IMR-90 (cell line): ENCODE data around the gene IGBP1. TPM values are rescaled to one million over a fixed set of nuclear protein-coding genes. Genes with fewer than 3 reads are reported as not detected.

Source experiments
- ATAC-seq: fragments of 200-7000 bp; cut with Tn5 transposase; 2 replicates; pipeline ENCODE4 v1.9.1; 2020; ENCODE audit warnings: low read depth, mild to moderate bottlenecking, moderate library complexity
- BruUV-seq: library from RNA; stranded (reverse); fragments of 400-500 nt; replicated peaks from 2 replicates; lab custom pipeline; 2021; lab: Mats Ljungman, UMichigan
- CTCF ChIA-PET: fragments of 300-600 bp; formaldehyde crosslinking; extraction: SDS; loops from one replicate; lab custom pipeline; 2021; ENCODE audit warnings: antibody characterized with exemption; lab: Yijun Ruan, JAX
- POLR2A ChIA-PET: fragments of 300-600 bp; sonication (Branson Sonifier 250); formaldehyde crosslinking; loops from one replicate; lab custom pipeline; 2022; ENCODE audit warnings: antibody characterized with exemption; ENCODE audit not compliant: unreplicated experiment; lab: Charles Lee
- DNase-seq: peaks from one replicate; pipeline ENCODE4 v3.0.0; 2013
- H2AFZ ChIP-seq: replicated peaks from 2 replicates; pipeline ENCODE3; 2013; ENCODE audit warnings: low read length, mild to moderate bottlenecking; ENCODE audit not compliant: poor library complexity
- H2AK5ac ChIP-seq: 2 replicates; pipeline ENCODE4 v1.6.1; 2013; ENCODE audit warnings: low read depth, low read length, inconsistent platforms
- H2AK9ac ChIP-seq: replicated peaks from 2 replicates; pipeline ENCODE3; 2013; ENCODE audit warnings: mild to moderate bottlenecking, low read depth, low read length, moderate library complexity; ENCODE audit not compliant: poor library complexity
- H2BK120ac ChIP-seq: 2 replicates; pipeline ENCODE4 v1.6.1; 2013; ENCODE audit warnings: low read depth, low read length, inconsistent platforms
- H2BK15ac ChIP-seq: 3 replicates; pipeline ENCODE4 v1.6.1; 2013; ENCODE audit warnings: low read depth, low read length, inconsistent platforms
- H2BK20ac ChIP-seq: 2 replicates; pipeline ENCODE4 v1.6.1; 2013; ENCODE audit warnings: low read depth, mild to moderate bottlenecking, inconsistent platforms, low read length, moderate library complexity
- H2BK5ac ChIP-seq: 2 replicates; pipeline ENCODE4 v1.6.1; 2013; ENCODE audit warnings: mild to moderate bottlenecking, low read depth, low read length, inconsistent platforms; ENCODE audit not compliant: poor library complexity, severe bottlenecking
- H3K14ac ChIP-seq: replicated peaks from 2 replicates; pipeline ENCODE4 v1.6.1; 2013; ENCODE audit warnings: low read depth, low read length, inconsistent platforms
- H3K18ac ChIP-seq: 2 replicates; pipeline ENCODE4 v1.6.1; 2013; ENCODE audit warnings: low read depth, low read length, control low read depth
- H3K23ac ChIP-seq: 2 replicates; pipeline ENCODE4 v1.6.1; 2013; ENCODE audit warnings: low read depth, low read length, inconsistent platforms
- H3K27ac ChIP-seq: 2 replicates; pipeline ENCODE4 v1.5.1; 2013; ENCODE audit warnings: mild to moderate bottlenecking, control low read depth, low read length; ENCODE audit not compliant: insufficient read depth
- H3K27me3 ChIP-seq: 2 replicates; pipeline ENCODE4 v1.6.1; 2013; ENCODE audit warnings: low read length; ENCODE audit not compliant: control insufficient read depth, insufficient read depth
- H3K36me3 ChIP-seq: 2 replicates; pipeline ENCODE4 v1.6.1; 2013; ENCODE audit warnings: low read length, mixed read lengths; ENCODE audit not compliant: control insufficient read depth, insufficient read depth
- H3K4ac ChIP-seq: 2 replicates; pipeline ENCODE4 v1.6.1; 2013; ENCODE audit warnings: low read depth, low read length, inconsistent platforms
- H3K4me1 ChIP-seq: 2 replicates; pipeline ENCODE4 v1.6.1; 2013; ENCODE audit warnings: low read length, mixed read lengths; ENCODE audit not compliant: control insufficient read depth, insufficient read depth
- H3K4me2 ChIP-seq: 2 replicates; pipeline ENCODE4 v1.6.1; 2013; ENCODE audit warnings: low read depth, mild to moderate bottlenecking, control low read depth, low read length, moderate library complexity
- H3K4me3 ChIP-seq: 2 replicates; pipeline ENCODE4 v1.5.1; 2013; ENCODE audit warnings: low read depth, mild to moderate bottlenecking, control low read depth, low read length, moderate library complexity; ENCODE audit not compliant: insufficient read depth
- H3K56ac ChIP-seq: 2 replicates; pipeline ENCODE4 v1.6.1; 2013; ENCODE audit warnings: low read length, inconsistent platforms; ENCODE audit not compliant: insufficient read depth; ENCODE audit errors: extremely low read depth
- H3K79me1 ChIP-seq, 2 experiments: 2 replicates each; pipeline ENCODE4 v1.6.1; 2013; ENCODE audit warnings: low read length in 2 of 2, inconsistent platforms in 1 of 2, low read depth in 1 of 2
- H3K9ac ChIP-seq: 2 replicates; pipeline ENCODE4 v1.6.1; 2013; ENCODE audit warnings: low read depth, low read length, control low read depth
- H3K9me1 ChIP-seq: 2 replicates; pipeline ENCODE4 v1.6.1; 2013; ENCODE audit warnings: low read length, inconsistent platforms; ENCODE audit not compliant: insufficient read depth
- H3K9me3 ChIP-seq: 2 replicates; pipeline ENCODE4 v1.6.1; 2013; ENCODE audit warnings: low read length; ENCODE audit not compliant: control insufficient read depth, insufficient read depth
- H4K20me1 ChIP-seq: 2 replicates; pipeline ENCODE4 v1.6.1; 2013; ENCODE audit warnings: low read length, inconsistent platforms; ENCODE audit not compliant: insufficient read depth
- H4K5ac ChIP-seq: 2 replicates; pipeline ENCODE4 v1.6.1; 2013; ENCODE audit warnings: mild to moderate bottlenecking, low read depth, low read length, control low read depth
- H4K8ac ChIP-seq, 2 experiments: 2 replicates each; pipeline ENCODE4 v1.6.1; 2013; ENCODE audit warnings: low read depth in 2 of 2, low read length in 2 of 2, control low read depth in 1 of 2, inconsistent platforms in 1 of 2
- H4K91ac ChIP-seq: 2 replicates; pipeline ENCODE4 v1.6.1; 2013; ENCODE audit warnings: low read depth, low read length, inconsistent platforms; ENCODE audit not compliant: insufficient read depth
- CEBPB ChIP-seq: IDR thresholded peaks from 2 replicates; pipeline ENCODE4 v1.6.1; 2012; ENCODE audit warnings: low read depth, low read length, improper control_type of control experiment
- MAFK ChIP-seq: IDR thresholded peaks from 2 replicates; pipeline ENCODE4 v1.6.1; 2012; ENCODE audit warnings: low read depth, low read length, improper control_type of control experiment
- MXI1 ChIP-seq: IDR thresholded peaks from 2 replicates; pipeline ENCODE4 v1.6.1; 2012; ENCODE audit warnings: low read depth, mild to moderate bottlenecking, low read length, moderate library complexity, borderline replicate concordance
- WGBS, 2 experiments: methylation state at CpG; one replicate each; pipeline versions ENCODE4 v1.1.5 to v1.1.7; 2013; ENCODE audit warnings: missing lambda C conversion rate in 2 of 2; ENCODE audit not compliant: insufficient read length in 1 of 2; ENCODE audit errors: extremely low coverage in 2 of 2; 5-methylcytosine and 5-hydroxymethylcytosine counted together
- dilution Hi-C: fragments of 300-500 bp; cut with HindIII; formaldehyde crosslinking; loops from one replicate; pipeline ENCODE4 v1.14.3; 2018; ENCODE audit warnings: low sequenced_read_pairs; ENCODE audit not compliant: unreplicated experiment
- in situ Hi-C: fragments of 300-500 bp; cut with MboI; formaldehyde crosslinking; loops from 3 replicates; pipeline ENCODE4 v1.14.3; 2019; ENCODE audit warnings: low sequenced_read_pairs, inconsistent platforms, mixed read lengths
- intact Hi-C: fragments of 100-400 bp; cut with micrococcal nuclease; formaldehyde crosslinking; loops from 2 replicates; pipeline ENCODE4 v1.10.0; 2022
- polyA plus RNA-seq, 3 experiments: library from polyadenylated mRNA; depleted of rRNA; stranded (reverse); fragments of >200 nt; gene quantifications; 2 replicates each; pipeline ENCODE4 v1.2.3, GENCODE V29; 2012; ENCODE audit warnings: low replicate concordance in 1 of 3
- total RNA-seq: library from RNA; depleted of rRNA; stranded (reverse); fragments of >200 nt; gene quantifications from 2 replicates; pipeline ENCODE4 v1.2.3, GENCODE V29; 2012

Gene IGBP1
- total and polyA plus RNA-seq, 2 of the 4 experiments (the other 2 are of a cell fraction), result 51.8 to 87.1 TPM

GRCh38 chrX:70172221-70172620 is 39.0 kb downstream of the IGBP1 start:
- Histone ChIP-seq H3K9ac (no peak overlapping the region), H3K4me3 (no peak overlapping the region), H4K8ac (no peak overlapping the region; a peak in 1 of 4 replicates), H2BK20ac (peak overlapping the region; percentile 85), H2BK120ac (peak overlapping the region; percentile 56), H3K56ac (no peak overlapping the region), H2AK5ac (peak overlapping the region; percentile 58; the same call in 1 of the 2 replicates), H4K91ac (peak overlapping the region; percentile 23; the same call in 1 of the 2 replicates), H3K18ac (no peak overlapping the region), H3K14ac (peak overlapping the region; percentile 61; the same call in 1 of the 2 replicates), H3K79me1 (no peaks in the 10 kb centered on the region), H3K27me3 (no peaks in the 10 kb centered on the region; the same call in 1 of the 2 replicates), H2AK9ac (peak overlapping the region; percentile 33), H2BK5ac (peak overlapping the region; percentile 36), H2AFZ (peak overlapping the region; percentile 44), H3K9me1 (peaks cover 7% of the 10 kb centered on the region; the same call in 1 of the 2 replicates), H3K23ac (no peak overlapping the region), H3K27ac (no peak overlapping the region), H3K4me1 (peaks cover 20% of the 10 kb centered on the region), H3K4ac (0 out of 2 replicates have a peak overlapping the region, but pooled peaks have one; percentile 53), H3K36me3 (no peaks in the 10 kb centered on the region), H2BK15ac (peak overlapping the region; percentile 86; the same call in 1 of the 3 replicates), H3K4me2 (no peak overlapping the region), H4K20me1 (no peaks in the 10 kb centered on the region), H3K9me3 (0 out of 2 replicates have a peak, but pooled peaks cover 3% of the 10 kb centered on the region), H4K5ac (no peak overlapping the region)
- CTCF ChIA-PET, result no interaction called here
- POLR2A ChIA-PET, result no interaction called here
- dilution Hi-C loops, result no loop called here
- no peak for ATAC-seq
- no TSS peak for BruUV-seq
- WGBS, 2 experiments, result no CpG with 5 or more reads among the region's 3 CpGs
- intact Hi-C loops, result no loop called here
- DNase-seq, result peak; percentile 29
- in situ Hi-C loops, result no loop called here
- TF ChIP-seq CEBPB (peak; percentile 61), MAFK (0 out of 2 replicates have a peak, but pooled peaks have one; percentile 36), MXI1 (no peak)
